Gastroesophageal sphincter (tissue), 4 donors: Measurements from ENCODE around the gene CD1D. TPM values are rescaled to one million over a fixed set of nuclear protein-coding genes. Genes with fewer than 3 reads are reported as not detected.
"Not testable (repeated sequence)": the region's sequence is repeated elsewhere in the genome, so short reads cannot be mapped to it uniquely, and the experiment has no call there.

Experiments used
- ATAC-seq: fragments of 150-250 bp; one replicate; pipeline ENCODE4 v1.9.1; 2016; ENCODE audit warnings: mild to moderate bottlenecking, moderate library complexity
- H3K27ac ChIP-seq, 4 donors: fragments of 200-600 bp; sonication (generic) in 3 of 4; 1 replicate in 3 of 4; 2 replicates in 1 of 4; pipeline ENCODE4 v1.5.1; 2016 to 2019
- H3K27me3 ChIP-seq: fragments of 200-600 bp; sonication (generic); one replicate; pipeline ENCODE4 v1.5.1; 2019
- H3K36me3 ChIP-seq, 2 donors: fragments of 200-600 bp; sonication (generic); one replicate each; pipeline ENCODE4 v1.5.1; 2019; ENCODE audit warnings: control low read depth in 1 of 2
- H3K4me1 ChIP-seq, 3 donors: fragments of 200-600 bp; sonication (generic); 1 replicate in 2 of 3; 2 replicates in 1 of 3; pipeline ENCODE4 v1.5.1; 2016 to 2019; ENCODE audit warnings: control low read depth in 2 of 3
- H3K4me3 ChIP-seq, 2 donors: fragments of 200-600 bp; sonication (generic); one replicate each; pipeline ENCODE4 v1.5.1; 2019; ENCODE audit warnings: mild to moderate bottlenecking in 1 of 2, moderate library complexity in 1 of 2
- H3K9me3 ChIP-seq, 3 donors: fragments of 200-600 bp; sonication (generic); one replicate each; pipeline ENCODE4 v1.5.1; 2017 to 2019; ENCODE audit warnings: control low read depth in 2 of 3
- CTCF ChIP-seq, 4 experiments: fragments of 200-600 bp in 2 of 4; fragments of 450-650 bp in 2 of 4; sonication (generic) in 1 of 4; IDR thresholded peaks; one replicate each; pipeline ENCODE4 v1.5.1; 2017 to 2019; ENCODE audit warnings: antibody characterized with exemption in 4 of 4, mild to moderate bottlenecking in 2 of 4, moderate library complexity in 2 of 4
- EP300 ChIP-seq: sonication (generic); formaldehyde crosslinking; IDR thresholded peaks from one replicate; pipeline ENCODE4 v1.6.1; 2017; ENCODE audit warnings: antibody characterized with exemption, mild to moderate bottlenecking
- POLR2A ChIP-seq, 2 donors: fragments of 450-650 bp; IDR thresholded peaks; one replicate each; pipeline ENCODE4 v1.6.1; 2017; ENCODE audit warnings: antibody characterized with exemption in 2 of 2, mild to moderate bottlenecking in 2 of 2, moderate library complexity in 1 of 2
- POLR2AphosphoS5 ChIP-seq: sonication (generic); formaldehyde crosslinking; IDR thresholded peaks from one replicate; pipeline ENCODE4 v1.6.1; 2017; ENCODE audit warnings: antibody characterized with exemption
- WGBS, 2 donors: methylation state at CpG; one replicate each; pipeline ENCODE4 v1.1.5; 2018; ENCODE audit warnings: low coverage in 1 of 2; 5-methylcytosine and 5-hydroxymethylcytosine counted together
- total RNA-seq, 4 donors: library from RNA; depleted of rRNA; stranded (reverse); fragments of >200 nt; gene quantifications; one replicate each; pipeline ENCODE4 v1.1.0, GENCODE V29; 2016

The CD1D gene
- total RNA-seq, 4 donors from 2014 or later, result 0.16 to 2.7 (median 0.94) TPM

- no peak overlapping the region for H3K4me3 ChIP-seq
- H3K9me3 ChIP-seq, result no peaks in the 10 kb centered on the region
- TF ChIP-seq EP300, result no peak
- TF ChIP-seq POLR2AphosphoS5, result no peak
- TF ChIP-seq CTCF (IDR thresholded peaks at IDR 0.05), result no peak
- no peak for TF ChIP-seq POLR2A (IDR thresholded peaks at IDR 0.05)
- H3K4me1 ChIP-seq, result no peaks in the 10 kb centered on the region
- H3K27me3 ChIP-seq, result peaks cover 24% of the 10 kb centered on the region
- no peak for ATAC-seq
- H3K27ac ChIP-seq, result no peak overlapping the region
- H3K36me3 ChIP-seq, result no peaks in the 10 kb centered on the region
Measured at GRCh38 chr1:158169105-158169504, 11.6 kb upstream of the CD1D start.

GRCh38 chr1:158175915-158176314 is 4.8 kb upstream of the CD1D start:
- Histone ChIP-seq H3K27me3 (peaks cover 19% of the 10 kb centered on the region), H3K4me1 (peaks cover 0 to 19% (median 5%) of the 10 kb centered on the region in 3 donors)
- ATAC-seq, H3K4me3 ChIP-seq, H3K27ac ChIP-seq, H3K9me3 ChIP-seq, H3K36me3 ChIP-seq: not testable (repeated sequence)
- 84 to 90% methylated on average over 5 of the region's 5 CpGs for WGBS, 2 donors

- no peak for ATAC-seq
- H3K4me3 ChIP-seq, result no peak overlapping the region
- no peak overlapping the region for H3K27ac ChIP-seq
- TF ChIP-seq POLR2A (IDR thresholded peaks at IDR 0.05), result no peak
- TF ChIP-seq POLR2AphosphoS5, result no peak
- TF ChIP-seq EP300, result no peak
- no peak for TF ChIP-seq CTCF (IDR thresholded peaks at IDR 0.05)
- WGBS, 2 donors, result 83 to 89% methylated on average over 2 to 4 of the region's 5 CpGs
- no peaks in the 10 kb centered on the region for H3K36me3 ChIP-seq
- H3K9me3 ChIP-seq, result no peaks in the 10 kb centered on the region
- peaks cover 0 to 23% (median 6%) of the 10 kb centered on the region in 3 donors for H3K4me1 ChIP-seq
- peaks cover 24% of the 10 kb centered on the region for H3K27me3 ChIP-seq
Measured at GRCh38 chr1:158176399-158176798, 4.3 kb upstream of the CD1D start.

GRCh38 chr1:158176849-158177699 is 3.6 kb upstream of the CD1D start:
- Histone ChIP-seq H3K4me3 (peak overlapping the region; percentile 49 to 61), H3K27me3 (peaks cover 31% of the 10 kb centered on the region), H3K27ac (peak overlapping the region in 2 of 4 donors; percentile 19 to 53), H3K4me1 (peaks cover 0 to 28% (median 9%) of the 10 kb centered on the region in 3 donors)
- not testable (repeated sequence) for H3K36me3 ChIP-seq, ATAC-seq, H3K9me3 ChIP-seq
- WGBS, 2 donors, result 43 to 47% methylated on average over 6 to 20 of the region's 20 CpGs

- H3K36me3 ChIP-seq, result no peaks in the 10 kb centered on the region
- peaks cover 0 to 28% (median 9%) of the 10 kb centered on the region in 3 donors for H3K4me1 ChIP-seq
- H3K27me3 ChIP-seq, result peaks cover 39% of the 10 kb centered on the region
- TF ChIP-seq POLR2AphosphoS5 (peak; percentile 36), EP300 (no peak), CTCF (IDR thresholded peaks at IDR 0.05) (peak in 1 of 4 experiments; percentile 16), POLR2A (IDR thresholded peaks at IDR 0.05) (no peak)
- peak overlapping the region in 2 of 4 donors; percentile 19 to 53 for H3K27ac ChIP-seq
- WGBS, 2 donors, result 5% methylated on average over 9 of the region's 34 CpGs
- peak overlapping the region; percentile 49 to 61 for H3K4me3 ChIP-seq
- ATAC-seq, result peak; percentile 97
- H3K9me3 ChIP-seq, result no peaks in the 10 kb centered on the region
Measured at GRCh38 chr1:158177700-158178450, 2.8 kb upstream of the CD1D start.
